ENCODE measurements around the gene MRPL12. TPM values are rescaled to one million over a fixed set of nuclear protein-coding genes. Genes with fewer than 3 reads are reported as not detected.
A peak's percentile ranks its signal among the peaks of the same experiment; 100 is the strongest.

Gene MRPL12
- total RNA-seq, 1 experiment from 2014 or later: 157 TPM

GRCh38 chr17:81690549-81690948 is 12.6 kb upstream of the MRPL12 start:
- TF ChIP-seq TCF7L2 (IDR thresholded peaks at IDR 0.05; ENCODE audit: low read depth, low read length) (no peak), POLR2AphosphoS5 (IDR thresholded peaks at IDR 0.05; ENCODE audit: low read depth, low read length) (no peak), REST (IDR thresholded peaks at IDR 0.05; ENCODE audit: insufficient read depth in 1 of 2, low read depth in 2 of 2, low read length in 1 of 2) (no peak), CTCF (IDR thresholded peaks at IDR 0.05) (no peak), SIN3A (IDR thresholded peaks at IDR 0.05; ENCODE audit: borderline replicate concordance, insufficient read depth, low read depth, low read length) (no peak)
- ChIA-PET POLR2A (interaction anchor here (0.6 kb wide), 2 partner anchors 16 to 178 kb away, joined by 3 read pairs; no protein-coding TSS in a partner anchor), CTCF (no interaction called here)
- in situ Hi-C loops (cut with HindIII; ENCODE audit: low pct_unique_long_range_greater_than_20kb, low sequenced_read_pairs): no loop called here
- H3K4me1 ChIP-seq (ENCODE audit: control insufficient read depth, insufficient read depth, low read length): peaks cover 2% of the 10 kb centered on the region
- no peaks in the 10 kb centered on the region for H3K27me3 ChIP-seq (ENCODE audit: control insufficient read depth, insufficient read depth, low read length)
- DNase-seq (ENCODE audit: low read depth, low spot score): no peak
- H3K27ac ChIP-seq (ENCODE audit: low read length): no peak overlapping the region
- peaks cover 18% of the 10 kb centered on the region for H3K36me3 ChIP-seq (ENCODE audit: control insufficient read depth, insufficient read depth, low read length)
- intact Hi-C loops (cut with micrococcal nuclease; ENCODE audit: unreplicated experiment): no loop called here
- H3K4me3 ChIP-seq (ENCODE audit: low read depth in 2 of 2, low read length in 2 of 2): no peak overlapping the region
- no TSS peak for BruUV-seq (replicated peaks)
- 0 out of 2 replicates have a peak, but pooled peaks have one; percentile 3 for ATAC-seq
- H3K9me3 ChIP-seq (ENCODE audit: control insufficient read depth, insufficient read depth, low read depth, low read length): no peaks in the 10 kb centered on the region

- Histone ChIP-seq H3K27ac (ENCODE audit: low read length) (no peak overlapping the region), H3K4me1 (ENCODE audit: control insufficient read depth, insufficient read depth, low read length) (no peaks in the 10 kb centered on the region), H3K36me3 (ENCODE audit: control insufficient read depth, insufficient read depth, low read length) (peaks cover 19% of the 10 kb centered on the region), H3K9me3 (ENCODE audit: control insufficient read depth, insufficient read depth, low read depth, low read length) (no peaks in the 10 kb centered on the region), H3K27me3 (ENCODE audit: control insufficient read depth, insufficient read depth, low read length) (no peaks in the 10 kb centered on the region), H3K4me3 (ENCODE audit: low read depth in 2 of 2, low read length in 2 of 2) (no peak overlapping the region)
- no TSS peak for BruUV-seq (replicated peaks)
- ATAC-seq: no peak
- ChIA-PET POLR2A (interaction anchor here (0.6 kb wide), 2 partner anchors 16 to 179 kb away, joined by 3 read pairs; no protein-coding TSS in a partner anchor), CTCF (no interaction called here)
- no peak for TF ChIP-seq REST (IDR thresholded peaks at IDR 0.05; ENCODE audit: insufficient read depth in 1 of 2, low read depth in 2 of 2, low read length in 1 of 2)
- no peak for TF ChIP-seq SIN3A (IDR thresholded peaks at IDR 0.05; ENCODE audit: borderline replicate concordance, insufficient read depth, low read depth, low read length)
- TF ChIP-seq CTCF (IDR thresholded peaks at IDR 0.05): no peak
- no peak for TF ChIP-seq TCF7L2 (IDR thresholded peaks at IDR 0.05; ENCODE audit: low read depth, low read length)
- no peak for TF ChIP-seq POLR2AphosphoS5 (IDR thresholded peaks at IDR 0.05; ENCODE audit: low read depth, low read length)
- in situ Hi-C loops (cut with HindIII; ENCODE audit: low pct_unique_long_range_greater_than_20kb, low sequenced_read_pairs): no loop called here
- intact Hi-C loops (cut with micrococcal nuclease; ENCODE audit: unreplicated experiment): no loop called here
- no peak for DNase-seq (ENCODE audit: low read depth, low spot score)
Observed at GRCh38 chr17:81691196-81691595, 12.0 kb upstream of the MRPL12 start.
